IMR-90 (cell line): ENCODE data around the gene TMEM100. TPM values are rescaled to one million over a fixed set of nuclear protein-coding genes. Genes with fewer than 3 reads are reported as not detected.

Source experiments
- ATAC-seq: fragments of 200-7000 bp; cut with Tn5 transposase; 2 replicates; pipeline ENCODE4 v1.9.1; 2020; ENCODE audit warnings: low read depth, mild to moderate bottlenecking, moderate library complexity
- BruUV-seq: library from RNA; stranded (reverse); fragments of 400-500 nt; replicated peaks from 2 replicates; lab custom pipeline; 2021; lab: Mats Ljungman, UMichigan
- CTCF ChIA-PET: fragments of 300-600 bp; formaldehyde crosslinking; extraction: SDS; loops from one replicate; lab custom pipeline; 2021; ENCODE audit warnings: antibody characterized with exemption; lab: Yijun Ruan, JAX
- POLR2A ChIA-PET: fragments of 300-600 bp; sonication (Branson Sonifier 250); formaldehyde crosslinking; loops from one replicate; lab custom pipeline; 2022; ENCODE audit warnings: antibody characterized with exemption; ENCODE audit not compliant: unreplicated experiment; lab: Charles Lee
- DNase-seq: peaks from one replicate; pipeline ENCODE4 v3.0.0; 2013
- H2AFZ ChIP-seq: replicated peaks from 2 replicates; pipeline ENCODE3; 2013; ENCODE audit warnings: low read length, mild to moderate bottlenecking; ENCODE audit not compliant: poor library complexity
- H2AK5ac ChIP-seq: 2 replicates; pipeline ENCODE4 v1.6.1; 2013; ENCODE audit warnings: low read depth, low read length, inconsistent platforms
- H2AK9ac ChIP-seq: replicated peaks from 2 replicates; pipeline ENCODE3; 2013; ENCODE audit warnings: mild to moderate bottlenecking, low read depth, low read length, moderate library complexity; ENCODE audit not compliant: poor library complexity
- H2BK120ac ChIP-seq: 2 replicates; pipeline ENCODE4 v1.6.1; 2013; ENCODE audit warnings: low read depth, low read length, inconsistent platforms
- H2BK15ac ChIP-seq: 3 replicates; pipeline ENCODE4 v1.6.1; 2013; ENCODE audit warnings: low read depth, low read length, inconsistent platforms
- H2BK20ac ChIP-seq: 2 replicates; pipeline ENCODE4 v1.6.1; 2013; ENCODE audit warnings: low read depth, mild to moderate bottlenecking, inconsistent platforms, low read length, moderate library complexity
- H2BK5ac ChIP-seq: 2 replicates; pipeline ENCODE4 v1.6.1; 2013; ENCODE audit warnings: mild to moderate bottlenecking, low read depth, low read length, inconsistent platforms; ENCODE audit not compliant: poor library complexity, severe bottlenecking
- H3K14ac ChIP-seq: replicated peaks from 2 replicates; pipeline ENCODE4 v1.6.1; 2013; ENCODE audit warnings: low read depth, low read length, inconsistent platforms
- H3K18ac ChIP-seq: 2 replicates; pipeline ENCODE4 v1.6.1; 2013; ENCODE audit warnings: low read depth, low read length, control low read depth
- H3K23ac ChIP-seq: 2 replicates; pipeline ENCODE4 v1.6.1; 2013; ENCODE audit warnings: low read depth, low read length, inconsistent platforms
- H3K27ac ChIP-seq: 2 replicates; pipeline ENCODE4 v1.5.1; 2013; ENCODE audit warnings: mild to moderate bottlenecking, control low read depth, low read length; ENCODE audit not compliant: insufficient read depth
- H3K27me3 ChIP-seq: 2 replicates; pipeline ENCODE4 v1.6.1; 2013; ENCODE audit warnings: low read length; ENCODE audit not compliant: control insufficient read depth, insufficient read depth
- H3K36me3 ChIP-seq: 2 replicates; pipeline ENCODE4 v1.6.1; 2013; ENCODE audit warnings: low read length, mixed read lengths; ENCODE audit not compliant: control insufficient read depth, insufficient read depth
- H3K4ac ChIP-seq: 2 replicates; pipeline ENCODE4 v1.6.1; 2013; ENCODE audit warnings: low read depth, low read length, inconsistent platforms
- H3K4me1 ChIP-seq: 2 replicates; pipeline ENCODE4 v1.6.1; 2013; ENCODE audit warnings: low read length, mixed read lengths; ENCODE audit not compliant: control insufficient read depth, insufficient read depth
- H3K4me2 ChIP-seq: 2 replicates; pipeline ENCODE4 v1.6.1; 2013; ENCODE audit warnings: low read depth, mild to moderate bottlenecking, control low read depth, low read length, moderate library complexity
- H3K4me3 ChIP-seq: 2 replicates; pipeline ENCODE4 v1.5.1; 2013; ENCODE audit warnings: low read depth, mild to moderate bottlenecking, control low read depth, low read length, moderate library complexity; ENCODE audit not compliant: insufficient read depth
- H3K56ac ChIP-seq: 2 replicates; pipeline ENCODE4 v1.6.1; 2013; ENCODE audit warnings: low read length, inconsistent platforms; ENCODE audit not compliant: insufficient read depth; ENCODE audit errors: extremely low read depth
- H3K79me1 ChIP-seq, 2 experiments: 2 replicates each; pipeline ENCODE4 v1.6.1; 2013; ENCODE audit warnings: low read length in 2 of 2, inconsistent platforms in 1 of 2, low read depth in 1 of 2
- H3K9ac ChIP-seq: 2 replicates; pipeline ENCODE4 v1.6.1; 2013; ENCODE audit warnings: low read depth, low read length, control low read depth
- H3K9me1 ChIP-seq: 2 replicates; pipeline ENCODE4 v1.6.1; 2013; ENCODE audit warnings: low read length, inconsistent platforms; ENCODE audit not compliant: insufficient read depth
- H3K9me3 ChIP-seq: 2 replicates; pipeline ENCODE4 v1.6.1; 2013; ENCODE audit warnings: low read length; ENCODE audit not compliant: control insufficient read depth, insufficient read depth
- H4K20me1 ChIP-seq: 2 replicates; pipeline ENCODE4 v1.6.1; 2013; ENCODE audit warnings: low read length, inconsistent platforms; ENCODE audit not compliant: insufficient read depth
- H4K5ac ChIP-seq: 2 replicates; pipeline ENCODE4 v1.6.1; 2013; ENCODE audit warnings: mild to moderate bottlenecking, low read depth, low read length, control low read depth
- H4K8ac ChIP-seq, 2 experiments: 2 replicates each; pipeline ENCODE4 v1.6.1; 2013; ENCODE audit warnings: low read depth in 2 of 2, low read length in 2 of 2, control low read depth in 1 of 2, inconsistent platforms in 1 of 2
- H4K91ac ChIP-seq: 2 replicates; pipeline ENCODE4 v1.6.1; 2013; ENCODE audit warnings: low read depth, low read length, inconsistent platforms; ENCODE audit not compliant: insufficient read depth
- NFE2L2 ChIP-seq: fragments of 150-350 bp; IDR thresholded peaks from 2 replicates; pipeline ENCODE4 v1.6.1; 2016; ENCODE audit warnings: low read depth, mild to moderate bottlenecking, low read length
- whole genome bisulfite sequencing, 2 experiments: methylation state at CpG; one replicate each; pipeline versions ENCODE4 v1.1.5 to v1.1.7; 2013; ENCODE audit warnings: missing lambda C conversion rate in 2 of 2; ENCODE audit not compliant: insufficient read length in 1 of 2; ENCODE audit errors: extremely low coverage in 2 of 2; 5-methylcytosine and 5-hydroxymethylcytosine counted together
- dilution Hi-C: fragments of 300-500 bp; cut with HindIII; formaldehyde crosslinking; loops from one replicate; pipeline ENCODE4 v1.14.3; 2018; ENCODE audit warnings: low sequenced_read_pairs; ENCODE audit not compliant: unreplicated experiment
- in situ Hi-C: fragments of 300-500 bp; cut with MboI; formaldehyde crosslinking; loops from 3 replicates; pipeline ENCODE4 v1.14.3; 2019; ENCODE audit warnings: low sequenced_read_pairs, inconsistent platforms, mixed read lengths
- intact Hi-C: fragments of 100-400 bp; cut with micrococcal nuclease; formaldehyde crosslinking; loops from 2 replicates; pipeline ENCODE4 v1.10.0; 2022
- polyA plus RNA-seq, 3 experiments: library from polyadenylated mRNA; depleted of rRNA; stranded (reverse); fragments of >200 nt; gene quantifications; 2 replicates each; pipeline ENCODE4 v1.2.3, GENCODE V29; 2012; ENCODE audit warnings: low replicate concordance in 1 of 3
- total RNA-seq: library from RNA; depleted of rRNA; stranded (reverse); fragments of >200 nt; gene quantifications from 2 replicates; pipeline ENCODE4 v1.2.3, GENCODE V29; 2012
- TF ChIP-seq, protein P1 (sequence below): conservative IDR thresholded peaks from 2 replicates; pipeline ENCODE4 v1.5.1; 2012; ENCODE audit warnings: mild to moderate bottlenecking, low read depth, low read length, improper control_type of control experiment

The TMEM100 gene
- total and polyA plus RNA-seq, 2 of the 4 experiments (the other 2 are of a cell fraction), result 0.21 to 0.36 TPM

DNA sequence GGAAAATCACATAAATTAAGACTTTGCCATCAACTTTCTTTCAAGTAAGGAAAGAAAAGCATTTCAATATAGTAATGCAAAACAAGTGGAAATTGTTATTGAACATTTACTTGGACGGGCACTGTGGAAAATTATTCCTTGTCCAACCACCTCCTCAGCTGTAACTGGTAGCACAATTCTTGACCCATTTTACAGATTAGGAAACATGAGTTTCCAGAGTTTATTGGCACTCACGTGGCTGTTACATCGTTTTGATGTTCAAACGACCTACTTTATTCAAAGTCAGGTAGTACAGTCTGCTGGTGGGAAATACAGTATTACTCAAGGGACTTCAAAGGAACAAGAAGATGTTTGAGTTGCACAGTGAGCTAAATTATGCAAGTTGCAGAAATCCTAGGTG, 27.3 kb upstream of the TMEM100 start:
- ATAC-seq, result no peak
- Histone ChIP-seq H3K27ac (no peak overlapping the region), H4K8ac (no peak overlapping the region; a peak in 1 of 4 replicates), H4K5ac (no peak overlapping the region), H2BK5ac (no peak overlapping the region), H2BK15ac (no peak overlapping the region), H3K9ac (no peak overlapping the region), H3K9me1 (peaks cover 10% of the 10 kb centered on the region), H3K4me1 (peaks cover 2% of the 10 kb centered on the region; the same call in 1 of the 2 replicates), H3K14ac (no peak overlapping the region), H3K56ac (no peak overlapping the region), H3K36me3 (peaks cover 3% of the 10 kb centered on the region; the same call in 1 of the 2 replicates), H2AK9ac (no peak overlapping the region), H3K4me3 (no peak overlapping the region), H3K27me3 (no peaks in the 10 kb centered on the region), H3K4ac (no peak overlapping the region), H3K4me2 (no peak overlapping the region), H3K18ac (no peak overlapping the region), H2BK120ac (no peak overlapping the region), H3K23ac (no peak overlapping the region), H2BK20ac (no peak overlapping the region), H4K20me1 (no peaks in the 10 kb centered on the region), H3K79me1 (peaks cover 23 to 34% of the 10 kb centered on the region in 2 experiments), H2AFZ (no peak overlapping the region), H4K91ac (no peak overlapping the region), H3K9me3 (no peaks in the 10 kb centered on the region), H2AK5ac (no peak overlapping the region)
- BruUV-seq, result no TSS peak
- no CpG with 5 or more reads among the region's 4 CpGs for WGBS, 2 experiments
- CTCF ChIA-PET, result interaction anchor here (0.6 to 1.6 kb wide), 3 partner anchors 14 to 356 kb away, joined by 3 to 9 read pairs (median 4); no protein-coding TSS in a partner anchor
- POLR2A ChIA-PET, result no interaction called here
- intact Hi-C loops (loop anchor here (10.0 kb wide), 1 partner anchor 325 kb away; the partner anchor contains the start of gene MMD), in situ Hi-C loops (no loop called here), dilution Hi-C loops (no loop called here)
- TF ChIP-seq, protein P1, sequence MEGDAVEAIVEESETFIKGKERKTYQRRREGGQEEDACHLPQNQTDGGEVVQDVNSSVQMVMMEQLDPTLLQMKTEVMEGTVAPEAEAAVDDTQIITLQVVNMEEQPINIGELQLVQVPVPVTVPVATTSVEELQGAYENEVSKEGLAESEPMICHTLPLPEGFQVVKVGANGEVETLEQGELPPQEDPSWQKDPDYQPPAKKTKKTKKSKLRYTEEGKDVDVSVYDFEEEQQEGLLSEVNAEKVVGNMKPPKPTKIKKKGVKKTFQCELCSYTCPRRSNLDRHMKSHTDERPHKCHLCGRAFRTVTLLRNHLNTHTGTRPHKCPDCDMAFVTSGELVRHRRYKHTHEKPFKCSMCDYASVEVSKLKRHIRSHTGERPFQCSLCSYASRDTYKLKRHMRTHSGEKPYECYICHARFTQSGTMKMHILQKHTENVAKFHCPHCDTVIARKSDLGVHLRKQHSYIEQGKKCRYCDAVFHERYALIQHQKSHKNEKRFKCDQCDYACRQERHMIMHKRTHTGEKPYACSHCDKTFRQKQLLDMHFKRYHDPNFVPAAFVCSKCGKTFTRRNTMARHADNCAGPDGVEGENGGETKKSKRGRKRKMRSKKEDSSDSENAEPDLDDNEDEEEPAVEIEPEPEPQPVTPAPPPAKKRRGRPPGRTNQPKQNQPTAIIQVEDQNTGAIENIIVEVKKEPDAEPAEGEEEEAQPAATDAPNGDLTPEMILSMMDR, result no peak
- TF ChIP-seq NFE2L2, result no peak
- no peak for DNase-seq
